NCI-H2081 (cell line): ENCODE measurements around the gene KLF9.

Experiments
- DNase-seq, 2 experiments: peaks; one replicate each; lab custom pipeline; 2025; lab: John Stamatoyannopoulos, UW

KLF9 gene

GRCh38 chr9:70422371-70423043, 8.1 kb upstream of the KLF9 start:
- no peak for DNase-seq

GRCh38 chr9:70421272-70422180, 7.1 kb upstream of the KLF9 start:
- peak; percentile 65 to 74 for DNase-seq

- DNase-seq, result peak; percentile 94 to 95
Measured at GRCh38 chr9:70420441-70421271, 6.2 kb upstream of the KLF9 start.

- peak; percentile 94 to 96 for DNase-seq
Measured at GRCh38 chr9:70419556-70420440, 5.3 kb upstream of the KLF9 start.

GRCh38 chr9:70418822-70419555, 4.5 kb upstream of the KLF9 start:
- peak; percentile 92 to 93 for DNase-seq

GRCh38 chr9:70415476-70415875, 1.0 kb upstream of the KLF9 start:
- no peak for DNase-seq

- DNase-seq, result no peak
Measured at GRCh38 chr9:70415041-70415440, 584 bp upstream of the KLF9 start.

GRCh38 chr9:70413464-70413798, 1.0 kb downstream of the KLF9 start:
- peak in 1 of 2 experiments; percentile 76 for DNase-seq

GRCh38 chr9:70412832-70413463, 1.5 kb downstream of the KLF9 start:
- DNase-seq, result peak; percentile 56 to 67

GRCh38 chr9:70411930-70412831, 2.3 kb downstream of the KLF9 start:
- peak; percentile 33 to 37 for DNase-seq

GRCh38 chr9:70411121-70411929, 3.1 kb downstream of the KLF9 start:
- DNase-seq, result peak; percentile 26 to 50

- no peak for DNase-seq
Measured at GRCh38 chr9:70410368-70410767, 4.1 kb downstream of the KLF9 start.

GRCh38 chr9:70409800-70410199, 4.7 kb downstream of the KLF9 start:
- DNase-seq, result no peak

GRCh38 chr9:70409280-70409679, 5.2 kb downstream of the KLF9 start:
- DNase-seq, result no peak

- DNase-seq, result no peak
Measured at GRCh38 chr9:70408393-70409040, 5.9 kb downstream of the KLF9 start.

- DNase-seq, result no peak
Measured at GRCh38 chr9:70407081-70407503, 7.4 kb downstream of the KLF9 start.

- peak in 1 of 2 experiments; percentile 23 for DNase-seq
Measured at GRCh38 chr9:70406434-70406862, 8.0 kb downstream of the KLF9 start.
